Measurements from ENCODE around the gene CNFN.

DNA sequence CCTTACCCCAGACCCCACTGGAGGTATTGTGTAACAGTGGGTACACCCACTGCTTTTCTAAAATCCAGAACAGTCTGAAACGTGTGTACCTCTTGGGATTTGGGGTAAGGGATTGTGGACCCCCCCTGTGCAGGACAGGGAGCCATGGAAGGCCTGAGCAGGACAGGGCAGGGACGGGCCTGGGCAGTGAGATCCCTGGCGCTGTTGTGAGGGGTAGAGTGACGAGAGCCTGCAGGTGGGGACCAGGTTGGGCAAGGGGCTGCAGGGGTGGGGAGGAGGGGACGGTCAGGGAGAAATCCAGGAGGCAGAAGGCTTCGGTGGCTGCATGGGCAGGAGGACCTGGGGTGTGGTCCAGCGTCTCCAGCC is 28.6 kb downstream of the CNFN start:
- TF ChIP-seq, protein P1, sequence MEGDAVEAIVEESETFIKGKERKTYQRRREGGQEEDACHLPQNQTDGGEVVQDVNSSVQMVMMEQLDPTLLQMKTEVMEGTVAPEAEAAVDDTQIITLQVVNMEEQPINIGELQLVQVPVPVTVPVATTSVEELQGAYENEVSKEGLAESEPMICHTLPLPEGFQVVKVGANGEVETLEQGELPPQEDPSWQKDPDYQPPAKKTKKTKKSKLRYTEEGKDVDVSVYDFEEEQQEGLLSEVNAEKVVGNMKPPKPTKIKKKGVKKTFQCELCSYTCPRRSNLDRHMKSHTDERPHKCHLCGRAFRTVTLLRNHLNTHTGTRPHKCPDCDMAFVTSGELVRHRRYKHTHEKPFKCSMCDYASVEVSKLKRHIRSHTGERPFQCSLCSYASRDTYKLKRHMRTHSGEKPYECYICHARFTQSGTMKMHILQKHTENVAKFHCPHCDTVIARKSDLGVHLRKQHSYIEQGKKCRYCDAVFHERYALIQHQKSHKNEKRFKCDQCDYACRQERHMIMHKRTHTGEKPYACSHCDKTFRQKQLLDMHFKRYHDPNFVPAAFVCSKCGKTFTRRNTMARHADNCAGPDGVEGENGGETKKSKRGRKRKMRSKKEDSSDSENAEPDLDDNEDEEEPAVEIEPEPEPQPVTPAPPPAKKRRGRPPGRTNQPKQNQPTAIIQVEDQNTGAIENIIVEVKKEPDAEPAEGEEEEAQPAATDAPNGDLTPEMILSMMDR (IDR thresholded peaks at IDR 0.05): no peak
- TF ChIP-seq POLR2A (IDR thresholded peaks at IDR 0.05) (no peak), POLR2AphosphoS5 (IDR thresholded peaks at IDR 0.05) (no peak)
